Inflammatory macrophage (primary cell): ENCODE data around the gene MAOB.
"Not testable (repeated sequence)": the region's sequence is repeated elsewhere in the genome, so short reads cannot be mapped to it uniquely, and the experiment has no call there.

Experiments
- DNase-seq, 2 donors: peaks; one replicate each; pipeline ENCODE4 v3.0.0-alpha.2; 2020 to 2022

Gene MAOB

DNA sequence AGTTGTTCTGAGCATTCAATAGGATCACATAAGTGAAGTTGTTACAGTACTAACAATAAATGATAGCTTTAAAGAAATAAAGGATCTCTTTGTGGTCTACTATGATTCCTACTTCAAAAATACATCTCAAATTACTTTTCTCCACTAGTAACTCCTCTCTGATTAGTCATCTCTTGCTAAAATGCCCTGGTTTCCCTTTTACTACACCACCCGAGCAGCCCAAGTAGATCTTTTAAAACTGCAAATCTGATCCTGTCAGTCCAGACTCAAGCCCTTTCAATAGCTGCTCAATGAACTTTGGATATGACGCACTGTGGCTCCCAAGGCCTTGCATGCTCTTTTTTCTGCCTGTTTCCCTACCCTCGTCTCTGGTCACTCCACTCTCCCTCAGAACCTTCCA is 128.6 kb downstream of the MAOB start:
- DNase-seq = no peak

DNA sequence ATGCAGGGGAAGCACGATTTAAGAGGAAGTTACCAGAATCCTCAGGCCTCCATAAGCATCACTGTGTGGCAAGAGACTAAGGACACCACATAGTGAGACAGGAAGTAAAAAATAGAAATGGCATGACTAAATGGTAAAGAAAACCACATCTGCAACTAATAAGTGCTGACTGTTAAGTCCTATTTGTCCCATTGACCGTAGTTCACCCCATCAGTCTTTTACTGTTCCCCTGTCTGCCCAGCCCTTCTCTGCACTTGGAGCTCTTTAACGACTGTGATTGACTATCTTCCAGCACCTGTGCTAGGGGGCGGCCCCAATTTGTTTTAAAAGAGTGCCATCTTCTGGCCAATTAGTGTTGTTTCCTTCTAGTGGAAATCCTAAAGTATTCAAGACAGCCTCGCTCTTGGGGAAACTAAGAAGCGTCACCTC is 132.0 kb downstream of the MAOB start:
- peak; percentile 76 to 88 for DNase-seq

DNA sequence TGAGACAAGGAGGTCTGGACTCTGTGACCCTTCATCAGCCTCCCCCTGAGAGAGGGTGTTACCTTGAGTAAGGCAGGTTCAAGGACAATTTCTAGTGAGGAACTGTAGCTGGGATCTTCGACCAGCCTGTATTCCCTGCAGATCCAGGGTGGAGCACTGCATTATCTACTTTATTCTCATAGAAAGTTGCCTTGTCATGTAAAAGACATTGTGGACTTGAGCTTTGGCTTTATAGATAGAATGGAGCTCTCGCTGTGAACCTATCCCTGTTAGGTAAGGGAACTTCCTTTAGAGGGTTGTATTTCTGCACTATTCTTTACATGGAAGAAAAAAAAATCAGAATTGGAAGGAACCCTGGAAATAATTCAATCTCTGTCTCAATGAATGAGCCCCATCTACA is 134.8 kb downstream of the MAOB start:
- no peak for DNase-seq

DNA sequence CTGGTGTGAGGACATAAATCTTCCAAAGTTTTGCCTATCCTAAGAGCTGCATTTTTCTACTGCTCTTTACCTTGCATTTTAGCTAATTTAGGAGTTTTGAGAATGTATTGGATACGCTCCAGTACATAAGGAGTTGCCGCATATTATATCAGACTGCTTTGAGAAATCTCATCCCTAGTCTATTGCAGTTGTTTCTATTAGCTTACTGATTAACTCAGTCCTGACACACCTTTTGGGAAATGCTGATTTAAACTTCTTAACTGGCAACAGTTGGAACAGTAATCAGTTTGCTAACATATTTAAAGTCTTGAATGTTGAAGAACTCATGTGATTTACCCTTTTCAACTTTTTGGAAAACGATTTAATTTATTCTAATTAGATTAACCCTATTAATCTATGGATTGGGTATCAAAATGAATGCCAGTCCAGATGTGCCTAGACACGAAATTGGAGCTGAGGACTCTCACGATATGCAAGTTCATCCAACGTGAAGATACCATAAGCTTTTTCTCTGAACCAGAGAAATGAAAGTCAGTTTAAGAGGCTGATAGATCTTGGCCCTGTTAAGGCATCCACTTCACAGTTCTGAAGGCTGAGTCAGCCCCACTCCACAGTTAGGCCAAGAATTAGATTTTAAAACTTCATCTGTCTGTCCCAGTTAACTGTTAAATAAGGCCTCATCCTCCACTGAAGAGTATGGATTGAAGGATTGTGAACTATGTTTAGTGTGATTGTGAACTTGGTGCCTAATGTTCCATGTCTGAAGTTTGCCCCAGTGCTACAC is 136.1 kb downstream of the MAOB start:
- DNase-seq = no peak

DNA sequence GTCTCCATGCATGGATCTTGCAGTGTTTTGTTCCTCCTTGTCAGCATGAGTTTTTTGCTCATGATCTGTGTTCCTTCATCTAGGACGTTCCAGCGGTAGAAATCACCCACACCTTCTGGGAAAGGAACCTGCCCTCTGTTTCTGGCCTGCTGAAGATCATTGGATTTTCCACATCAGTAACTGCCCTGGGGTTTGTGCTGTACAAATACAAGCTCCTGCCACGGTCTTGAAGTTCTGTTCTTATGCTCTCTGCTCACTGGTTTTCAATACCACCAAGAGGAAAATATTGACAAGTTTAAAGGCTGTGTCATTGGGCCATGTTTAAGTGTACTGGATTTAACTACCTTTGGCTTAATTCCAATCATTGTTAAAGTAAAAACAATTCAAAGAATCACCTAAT is 138.0 kb downstream of the MAOB start:
- no peak for DNase-seq

DNA sequence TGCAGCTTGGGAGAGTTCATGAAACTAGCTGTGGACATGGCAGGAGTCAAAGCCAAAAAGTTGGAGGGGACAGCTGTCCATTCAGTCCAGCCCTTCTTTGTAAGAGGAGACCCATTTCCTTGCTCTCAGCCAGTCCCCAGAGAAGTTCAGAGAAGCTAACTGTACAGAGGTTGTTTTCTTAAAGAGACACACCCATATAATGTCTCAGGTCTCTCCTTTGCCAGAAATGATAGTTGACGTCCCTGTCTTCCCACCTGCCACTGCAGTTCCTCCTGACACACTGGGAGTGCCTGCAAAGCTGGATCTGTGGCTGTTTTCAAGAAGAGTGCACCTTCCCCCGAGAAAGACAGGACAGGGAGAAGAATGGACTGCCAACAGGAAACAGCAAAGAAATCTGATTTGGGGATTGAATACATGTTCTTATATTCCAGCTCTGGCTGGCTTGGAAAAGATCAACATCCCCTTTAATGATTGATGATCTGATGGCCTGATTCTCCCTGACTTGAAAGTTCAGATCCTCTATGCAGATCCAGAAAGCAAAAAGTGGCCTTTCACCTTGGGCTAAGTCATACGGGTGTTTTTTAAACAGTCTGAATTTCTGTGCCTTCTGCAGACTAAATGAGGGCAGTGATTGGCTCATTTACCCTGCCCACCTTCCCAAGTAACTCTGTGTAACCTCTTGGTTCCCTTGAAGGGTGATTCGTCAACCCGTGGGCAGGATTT is 139.0 kb downstream of the MAOB start:
- peak in 1 of 2 donors; percentile 8 for DNase-seq

DNA sequence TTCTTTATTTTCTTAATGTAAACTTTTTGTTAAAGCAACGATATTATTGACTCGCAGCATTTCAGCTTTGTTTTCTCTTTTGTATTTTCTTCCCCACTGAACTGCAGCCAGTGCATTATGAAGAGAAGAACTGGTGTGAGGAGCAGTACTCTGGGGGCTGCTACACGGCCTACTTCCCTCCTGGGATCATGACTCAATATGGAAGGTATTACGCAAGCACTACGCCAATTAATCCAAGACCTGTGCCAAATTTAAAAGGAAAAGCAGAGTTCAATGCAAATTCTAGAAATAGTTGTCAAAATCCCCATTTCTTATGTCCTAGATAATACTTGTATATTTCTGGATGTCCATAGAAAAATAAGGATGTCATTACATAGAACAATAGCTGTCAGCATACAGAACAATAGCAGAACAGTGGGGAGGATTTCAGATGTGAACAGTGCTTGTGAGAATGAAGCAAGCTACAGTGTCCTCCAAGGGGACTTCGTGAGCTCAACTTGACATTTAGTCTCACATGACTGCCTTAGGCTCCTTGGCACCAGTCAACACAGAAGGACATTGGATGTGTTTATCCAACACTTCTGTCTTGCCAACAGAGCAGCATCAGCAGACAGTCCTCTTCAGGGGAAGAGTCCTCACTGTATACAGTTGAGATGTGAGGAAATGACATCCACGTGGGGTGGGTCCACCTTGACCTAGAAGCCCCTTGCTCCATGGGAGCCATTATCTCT is 140.2 kb downstream of the MAOB start:
- peak; percentile 42 to 47 for DNase-seq

DNA sequence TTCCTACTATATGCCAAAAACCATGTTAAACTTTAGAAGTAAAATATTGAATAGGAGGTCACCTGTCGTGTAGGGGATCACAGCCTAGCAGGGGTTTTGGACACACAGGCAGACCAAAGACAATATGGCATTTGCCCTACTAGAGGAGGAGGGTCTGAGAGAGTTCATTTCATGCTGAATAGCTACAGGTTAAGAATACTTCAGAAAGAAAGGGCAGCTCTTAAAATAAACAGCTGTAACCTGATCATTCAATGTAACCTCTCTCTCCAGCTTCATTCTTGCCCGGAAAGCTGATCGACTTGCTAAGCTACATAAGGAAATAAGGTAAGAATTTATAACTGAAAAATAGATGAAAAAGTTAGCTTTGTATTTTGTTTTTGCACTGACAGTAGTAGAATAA is 146.3 kb downstream of the MAOB start:
- DNase-seq = no peak

DNA sequence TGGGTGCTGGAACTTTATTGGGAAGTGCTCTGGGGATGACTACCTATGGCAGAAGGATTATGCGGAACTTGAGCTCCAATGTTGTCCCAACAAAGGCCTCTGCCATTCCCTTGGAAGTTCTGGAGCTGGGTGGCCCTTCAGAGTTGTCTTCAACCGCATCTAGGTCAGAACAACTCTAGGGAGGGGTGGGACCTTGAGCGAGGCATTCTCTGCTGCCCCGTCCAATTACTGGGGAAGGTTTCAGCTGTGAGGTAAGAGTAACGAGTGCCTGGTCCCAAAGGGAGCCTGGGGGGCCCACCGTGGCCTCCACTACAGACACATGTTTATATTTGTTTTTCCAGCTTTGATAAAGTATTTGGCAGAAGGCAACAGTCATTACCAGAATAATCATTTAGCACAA is 146.7 kb downstream of the MAOB start:
- DNase-seq = no peak

DNA sequence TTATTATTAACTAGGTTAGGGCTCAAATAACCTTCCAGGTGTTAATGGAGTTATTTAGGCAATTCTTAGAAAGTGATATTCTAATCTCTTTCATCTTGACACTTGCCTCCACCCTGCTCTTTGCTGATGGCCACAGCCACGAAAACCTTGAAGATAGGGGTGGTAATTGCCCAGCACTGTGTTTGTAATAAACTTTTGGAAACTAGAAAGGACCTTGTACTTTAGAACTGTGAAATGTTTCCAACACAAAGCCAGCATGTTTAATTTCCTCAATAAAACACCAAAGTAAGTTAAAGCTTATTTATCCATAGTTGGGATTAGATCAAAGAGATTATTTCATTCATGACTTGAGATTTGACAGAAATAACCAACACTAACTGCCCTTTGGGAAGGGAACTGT is 147.8 kb downstream of the MAOB start:
- no peak for DNase-seq

DNA sequence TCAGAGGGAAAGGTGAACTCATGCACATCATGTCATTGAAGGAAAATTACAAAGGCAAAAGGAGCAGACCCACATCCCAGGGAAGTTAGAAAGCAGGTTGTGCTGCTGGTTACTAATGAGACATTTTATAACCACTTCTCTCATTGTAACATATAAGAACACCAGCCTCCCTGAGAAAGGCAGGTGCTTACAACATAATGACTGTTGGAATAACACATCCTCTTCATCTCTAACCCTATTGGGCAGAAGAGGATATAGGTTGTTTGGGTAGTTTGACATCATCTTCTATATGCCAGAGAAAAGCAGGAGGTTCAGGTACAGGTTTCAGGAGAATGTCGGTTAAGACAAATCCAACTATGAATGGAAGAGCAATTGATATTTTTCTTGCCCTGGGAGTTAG is 148.6 kb downstream of the MAOB start:
- DNase-seq = no peak

DNA sequence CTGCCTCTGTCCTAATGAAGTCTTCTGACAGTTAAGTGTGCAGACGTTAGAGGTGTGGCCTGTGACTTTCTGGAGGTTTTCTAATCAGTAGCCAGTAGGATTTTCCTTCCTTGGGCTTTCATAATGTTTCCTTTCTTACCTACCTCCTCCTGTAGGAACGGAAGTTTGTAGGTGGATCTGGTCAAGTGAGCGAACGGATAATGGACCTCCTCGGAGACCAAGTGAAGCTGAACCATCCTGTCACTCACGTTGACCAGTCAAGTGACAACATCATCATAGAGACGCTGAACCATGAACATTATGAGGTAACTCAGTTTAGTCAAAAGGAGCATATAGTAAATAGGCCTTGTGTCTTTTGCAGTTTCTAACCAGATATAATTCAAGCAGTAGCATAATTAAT is 151.2 kb downstream of the MAOB start:
- DNase-seq = no peak

DNA sequence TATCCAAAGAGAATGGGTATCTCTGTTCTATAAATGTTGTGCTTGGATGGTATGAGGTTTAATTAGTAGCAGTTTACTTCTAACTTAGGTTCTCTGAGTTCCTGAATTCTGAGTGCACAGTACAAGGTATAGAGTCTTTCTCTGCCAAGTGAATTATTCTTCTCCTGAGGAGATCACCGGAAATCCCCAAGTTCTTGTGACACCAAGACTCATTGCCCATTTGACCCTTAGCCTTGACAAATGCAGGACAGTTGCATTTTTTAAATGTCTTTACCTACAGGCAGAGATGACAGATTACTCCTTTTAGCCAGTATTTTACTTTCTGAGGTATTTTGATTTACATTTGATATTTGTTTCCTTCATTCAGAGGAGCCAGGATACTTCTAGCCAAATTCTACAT is 153.3 kb downstream of the MAOB start:
- no peak for DNase-seq

DNA sequence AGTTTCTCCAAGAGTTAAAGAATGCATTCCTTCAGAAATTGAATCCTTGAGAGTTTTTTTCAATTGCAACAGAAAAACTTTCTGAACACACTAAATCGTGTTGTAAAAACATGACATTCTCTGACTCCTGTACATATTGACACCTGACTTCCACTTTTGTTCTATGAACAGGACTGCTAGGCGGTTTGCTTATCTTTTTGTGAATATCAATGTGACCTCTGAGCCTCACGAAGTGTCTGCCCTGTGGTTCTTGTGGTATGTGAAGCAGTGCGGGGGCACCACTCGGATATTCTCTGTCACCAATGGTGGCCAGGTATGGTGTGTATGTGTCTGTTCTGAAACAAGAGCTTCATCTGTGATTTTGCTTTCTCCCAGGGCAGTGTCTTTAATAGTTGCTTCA is 154.2 kb downstream of the MAOB start:
- DNase-seq = no peak

DNA sequence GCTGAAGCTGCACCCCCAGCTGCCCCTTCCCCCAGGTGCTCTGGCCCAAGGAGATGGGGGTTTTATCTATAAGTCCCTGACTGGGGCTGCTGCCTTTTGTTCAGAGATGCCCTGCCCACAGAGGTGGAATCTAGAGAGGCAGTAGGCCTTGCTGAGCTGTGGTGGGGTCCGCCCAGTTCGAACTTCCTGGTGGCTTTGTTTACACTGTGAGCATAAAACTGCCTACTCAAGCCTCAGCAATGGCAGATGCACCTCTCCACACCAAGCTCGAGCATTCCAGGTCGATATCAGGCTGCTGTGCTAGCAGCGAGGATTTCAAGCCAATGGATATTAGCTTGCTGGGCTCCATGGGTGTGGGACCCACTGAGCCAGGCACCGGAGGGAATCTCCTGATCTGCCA is 155.0 kb downstream of the MAOB start:
- DNase-seq = not testable (repeated sequence)

DNA sequence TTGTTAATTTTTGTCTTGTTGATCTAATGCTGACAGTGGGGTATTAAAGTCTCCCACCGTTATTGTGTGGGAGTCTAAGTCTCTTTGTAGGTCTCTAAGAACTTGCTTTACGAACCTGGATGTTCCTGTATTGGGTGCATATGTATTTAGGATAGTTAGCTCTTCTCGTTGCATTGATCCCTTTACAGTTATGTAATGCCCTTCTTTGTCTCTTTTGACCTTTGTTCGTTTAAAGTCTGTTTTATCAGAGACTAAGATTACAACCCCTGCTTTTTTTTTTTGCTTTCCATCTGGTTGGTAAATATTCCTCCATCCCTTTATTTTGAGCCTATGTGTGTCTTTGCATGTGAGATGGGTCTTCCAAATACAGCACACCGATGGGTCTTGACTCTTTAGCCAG is 157.0 kb downstream of the MAOB start:
- DNase-seq = not testable (repeated sequence)

DNA sequence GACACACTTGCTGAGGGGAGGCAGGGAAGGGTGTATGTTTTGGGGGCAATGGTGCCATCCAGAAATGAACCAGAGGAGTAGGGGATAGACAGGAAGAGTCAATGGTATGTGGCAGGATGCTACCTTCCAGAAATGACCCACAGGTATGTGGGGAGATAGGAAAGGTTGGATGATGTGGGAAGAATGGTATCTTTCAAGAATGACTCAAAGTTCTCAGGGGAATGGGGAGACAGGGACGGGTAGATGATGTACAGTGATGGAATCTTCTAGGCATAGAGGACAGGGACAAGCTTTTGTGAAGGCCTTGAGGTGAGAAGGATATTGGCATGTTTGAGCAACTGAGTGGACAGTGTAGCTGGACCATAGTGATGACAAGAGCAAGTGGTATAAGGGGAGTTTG is 161.3 kb downstream of the MAOB start:
- no peak for DNase-seq

DNA sequence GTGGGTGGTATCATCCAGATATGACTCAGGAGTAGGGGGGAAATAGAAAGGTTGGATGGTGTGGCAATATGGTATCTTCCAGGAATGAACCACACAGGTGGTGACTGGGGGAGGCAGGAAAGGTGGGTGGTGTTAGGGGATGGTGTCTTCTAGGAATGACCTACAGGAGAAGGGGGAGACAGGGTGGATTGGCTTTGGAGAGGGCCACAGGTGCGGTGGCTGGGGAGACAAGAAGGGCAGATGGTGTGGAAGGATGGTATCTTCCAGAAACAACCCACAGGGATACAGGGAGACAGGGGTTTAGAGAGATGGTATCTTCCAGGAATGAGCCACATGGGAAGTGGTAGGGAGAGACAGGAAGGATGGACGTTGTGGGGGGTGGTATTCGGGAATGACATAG is 162.2 kb downstream of the MAOB start:
- no peak for DNase-seq

DNA sequence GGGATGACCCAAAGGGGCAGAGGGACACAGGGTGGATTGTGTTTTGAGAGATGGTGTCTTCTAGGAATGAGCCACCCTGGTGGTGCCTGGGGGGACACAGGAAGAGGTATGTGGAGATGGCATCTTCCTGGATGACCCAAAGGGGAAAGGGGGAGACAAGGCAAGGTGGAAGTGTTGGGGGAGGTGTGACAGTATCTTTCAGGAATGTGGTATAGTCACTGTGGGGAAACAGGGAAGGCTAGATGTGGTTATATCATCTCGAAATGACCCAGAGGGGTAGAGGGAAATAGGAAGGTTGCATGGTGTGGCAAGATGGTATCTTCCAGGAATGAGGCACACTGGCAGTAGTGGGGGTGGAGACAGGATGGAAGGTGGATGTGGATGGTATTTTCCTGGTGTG is 163.3 kb downstream of the MAOB start:
- DNase-seq = no peak

DNA sequence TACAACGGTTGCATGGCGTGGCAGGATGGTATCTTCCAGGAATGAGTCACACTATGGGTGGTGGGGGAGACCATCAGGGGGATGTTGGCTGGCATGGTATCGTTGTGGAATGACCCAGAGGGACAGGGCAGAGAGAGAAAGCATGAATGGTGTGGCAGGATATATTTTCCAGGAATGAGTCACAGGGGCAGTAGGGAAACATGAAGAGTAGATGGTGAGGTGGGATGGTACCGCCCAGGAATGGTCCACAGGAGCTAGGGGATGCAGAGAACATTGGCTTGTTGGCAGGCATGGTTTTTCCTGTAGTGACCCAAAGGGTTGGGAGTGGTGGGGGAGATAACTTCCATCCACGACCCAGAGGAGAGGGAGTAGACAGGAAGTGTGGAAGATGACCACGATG is 163.7 kb downstream of the MAOB start:
- no peak for DNase-seq

DNA sequence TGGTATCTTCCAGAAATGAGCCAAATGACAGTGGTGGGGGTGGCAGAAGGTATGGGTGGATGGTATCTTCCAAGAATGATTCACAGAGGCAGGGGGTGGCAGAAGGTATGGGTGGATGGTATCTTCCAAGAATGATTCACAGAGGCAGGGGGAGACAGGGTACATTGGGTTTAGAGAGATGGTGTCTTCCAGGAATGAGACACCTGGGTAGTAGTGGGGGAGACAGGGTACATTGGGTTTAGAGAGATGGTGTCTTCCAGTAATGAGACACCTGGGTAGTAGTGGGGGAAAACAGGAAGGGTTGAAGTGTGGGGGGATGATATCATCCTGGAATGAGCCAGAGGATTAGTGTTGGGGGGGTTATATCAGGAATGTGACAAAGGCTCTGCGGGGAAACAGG is 164.2 kb downstream of the MAOB start:
- no peak for DNase-seq

DNA sequence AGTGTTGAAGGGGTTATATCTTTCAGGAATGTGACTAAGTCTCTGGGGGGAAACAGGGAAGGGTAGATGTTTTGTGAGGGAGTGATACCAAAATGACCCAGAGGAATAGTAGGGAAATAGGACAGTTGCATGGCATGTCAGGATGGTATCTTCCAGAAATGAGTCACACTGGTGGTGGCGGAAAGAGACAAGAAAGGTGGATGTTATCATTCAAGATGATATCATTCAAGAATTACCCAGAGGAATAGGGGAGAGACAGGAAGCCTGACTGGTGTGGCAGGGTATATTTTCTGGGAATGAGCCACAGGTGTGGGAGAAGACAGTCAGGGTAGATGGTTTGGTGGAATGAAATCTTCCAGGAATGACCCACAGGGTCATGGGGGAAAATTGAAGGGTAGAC is 165.1 kb downstream of the MAOB start:
- DNase-seq = no peak

DNA sequence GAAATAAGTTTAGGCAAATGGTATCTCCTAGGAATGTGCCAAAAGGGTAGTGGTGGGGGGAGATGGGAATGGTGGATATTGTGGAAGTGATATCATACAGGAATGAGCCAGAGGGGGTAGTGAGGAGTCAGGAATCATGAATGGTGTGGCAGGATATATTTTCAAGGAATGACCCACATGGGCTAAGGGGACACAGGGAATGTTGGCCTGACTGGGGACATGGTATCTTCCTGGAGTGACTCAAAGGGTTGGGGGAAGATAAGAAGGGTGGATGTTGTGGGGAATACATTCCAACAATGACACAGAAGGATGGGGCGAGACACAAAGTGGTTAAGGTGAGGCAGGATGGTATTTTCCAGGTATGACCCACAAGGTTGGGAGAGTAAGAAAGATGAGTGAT is 165.6 kb downstream of the MAOB start:
- no peak for DNase-seq
